DND-41 (cell line): ENCODE results near the gene BMERB1.
"Not testable (repeated sequence)": the region's sequence is repeated elsewhere in the genome, so short reads cannot be mapped to it uniquely, and the experiment has no call there.

Experiments used
- CTCF ChIP-seq: IDR thresholded peaks from 2 replicates; pipeline ENCODE4 v1.5.1; 2012; ENCODE audit warnings: borderline replicate concordance, low read length, moderate library complexity, mild to moderate bottlenecking; ENCODE audit not compliant: poor library complexity, severe bottlenecking; ENCODE audit errors: extremely low read depth
- EZH2 ChIP-seq: IDR thresholded peaks from 3 replicates; pipeline ENCODE4 v1.6.1; 2012; ENCODE audit warnings: borderline replicate concordance, low read depth, mild to moderate bottlenecking, moderate library complexity, low read length, inconsistent platforms; ENCODE audit not compliant: severe bottlenecking

DNA sequence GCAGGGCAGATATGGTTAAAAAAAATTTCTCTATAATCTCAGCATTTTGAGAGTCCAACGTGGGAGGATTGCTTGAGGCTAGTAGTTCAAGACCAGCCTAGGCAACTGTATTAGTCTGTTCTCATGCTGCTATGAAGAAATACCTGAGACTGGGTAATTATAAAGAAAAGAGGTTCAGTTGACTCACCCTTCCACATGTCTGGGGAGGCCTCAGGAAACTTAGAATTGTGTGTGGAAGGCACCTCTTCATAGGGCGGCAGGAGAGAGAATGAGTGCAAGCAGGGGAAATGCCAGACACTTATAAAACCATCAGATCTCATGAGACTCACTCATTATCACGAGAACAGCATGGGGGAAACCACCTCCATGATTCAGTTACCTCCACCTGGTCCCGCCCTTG lies 42.6 kb downstream of the BMERB1 start:
- not testable (repeated sequence) for TF ChIP-seq CTCF, EZH2
